ENCODE results near the gene MPRIP. TPM values are rescaled to one million over a fixed set of nuclear protein-coding genes. Genes with fewer than 3 reads are reported as not detected.

MPRIP gene
- total RNA-seq, 1 donor from 2014 or later, result 86.3 TPM

GRCh38 chr17:17066021-17066420 is 23.8 kb downstream of the MPRIP start:
- DNase-seq (ENCODE audit: low read depth in 2 of 2), result no peak

- no peak for DNase-seq (ENCODE audit: low read depth in 2 of 2)
Observed at GRCh38 chr17:17067257-17067656, 25.0 kb downstream of the MPRIP start.

- DNase-seq (ENCODE audit: low read depth in 2 of 2), result no peak
Observed at GRCh38 chr17:17069849-17070248, 27.6 kb downstream of the MPRIP start.

- DNase-seq (ENCODE audit: low read depth in 2 of 2), result no peak
Observed at GRCh38 chr17:17070931-17071330, 28.7 kb downstream of the MPRIP start.

- no peak for DNase-seq (ENCODE audit: low read depth in 2 of 2)
Observed at GRCh38 chr17:17071531-17072360, 29.5 kb downstream of the MPRIP start.

GRCh38 chr17:17072546-17072945 is 30.3 kb downstream of the MPRIP start:
- DNase-seq (ENCODE audit: low read depth in 2 of 2), result no peak

- DNase-seq (ENCODE audit: low read depth in 2 of 2), result no peak
Observed at GRCh38 chr17:17073030-17073564, 30.8 kb downstream of the MPRIP start.

GRCh38 chr17:17073581-17074403 is 31.5 kb downstream of the MPRIP start:
- no peak for DNase-seq (ENCODE audit: low read depth in 2 of 2)

GRCh38 chr17:17075125-17075781 is 33.0 kb downstream of the MPRIP start:
- DNase-seq (ENCODE audit: low read depth in 2 of 2), result peak; percentile 30 to 79

GRCh38 chr17:17076066-17076465 is 33.8 kb downstream of the MPRIP start:
- no peak for DNase-seq (ENCODE audit: low read depth in 2 of 2)

GRCh38 chr17:17077101-17077500 is 34.8 kb downstream of the MPRIP start:
- no peak for DNase-seq (ENCODE audit: low read depth in 2 of 2)

- DNase-seq (ENCODE audit: low read depth in 2 of 2), result no peak
Observed at GRCh38 chr17:17077861-17078732, 35.8 kb downstream of the MPRIP start.

- no peak for DNase-seq (ENCODE audit: low read depth in 2 of 2)
Observed at GRCh38 chr17:17078832-17079231, 36.6 kb downstream of the MPRIP start.

- no peak for DNase-seq (ENCODE audit: low read depth in 2 of 2)
Observed at GRCh38 chr17:17079336-17079735, 37.1 kb downstream of the MPRIP start.

GRCh38 chr17:17079761-17080160 is 37.5 kb downstream of the MPRIP start:
- no peak for DNase-seq (ENCODE audit: low read depth in 2 of 2)

GRCh38 chr17:17080181-17080631 is 37.9 kb downstream of the MPRIP start:
- DNase-seq (ENCODE audit: low read depth in 2 of 2), result no peak

- no peak for DNase-seq (ENCODE audit: low read depth in 2 of 2)
Observed at GRCh38 chr17:17080781-17081180, 38.5 kb downstream of the MPRIP start.

GRCh38 chr17:17081304-17081940 is 39.2 kb downstream of the MPRIP start:
- DNase-seq (ENCODE audit: low read depth in 2 of 2), result no peak

- DNase-seq (ENCODE audit: low read depth in 2 of 2), result no peak
Observed at GRCh38 chr17:17082878-17083277, 40.6 kb downstream of the MPRIP start.

- DNase-seq (ENCODE audit: low read depth in 2 of 2), result no peak
Observed at GRCh38 chr17:17084317-17084835, 42.1 kb downstream of the MPRIP start.

All from dermis microvascular lymphatic vessel endothelial cell (primary cell).